Kidney glomerular epithelial cell (primary cell): ENCODE results near the gene CLRN1.

Source experiments
- DNase-seq: peaks from one replicate; lab custom pipeline; 2025; lab: John Stamatoyannopoulos, UW

The CLRN1 gene

GRCh38 chr3:150876611-150877265 is 95.8 kb downstream of the CLRN1 start:
- no peak for DNase-seq
